Stimulated activated CD8-positive, alpha-beta memory T cell treated with anti-CD3 and anti-CD28 coated beads, Interleukin-7, amount 100 ng/mL, for 24 hours (primary cell): Measurements from ENCODE around the gene SLC5A1.
A peak's percentile ranks its signal among the peaks of the same experiment; 100 is the strongest.

ENCODE experiments used
- DNase-seq: peaks from one replicate; pipeline ENCODE4 v3.0.0-alpha.2; 2020; ENCODE audit warnings: low read depth

Gene SLC5A1

DNA sequence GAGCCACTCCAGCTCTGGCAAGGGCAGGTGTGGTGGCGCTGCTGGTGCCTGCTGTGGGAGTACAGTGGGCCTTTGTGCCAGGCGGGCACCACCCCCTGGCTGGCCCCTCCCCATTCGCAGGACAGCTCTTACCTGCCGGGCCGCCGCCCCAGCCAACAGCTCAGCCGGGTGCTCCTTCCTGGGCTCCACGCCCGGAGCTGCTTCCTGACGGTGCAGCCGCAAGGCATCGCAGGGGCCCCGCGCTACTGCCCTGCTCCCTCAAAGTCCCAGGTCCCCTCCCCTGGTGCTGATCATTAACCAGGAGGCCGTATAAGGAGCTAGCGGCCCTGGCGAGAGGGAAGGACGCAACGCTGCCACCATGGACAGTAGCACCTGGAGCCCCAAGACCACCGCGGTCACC is at the start of gene SLC5A1:
Gene SLC5A1, plus strand, starts transcription at position 338 of the 400 bp plus-strand sequence. Its CDS starts 21 bp downstream, at position 359.
- no peak for DNase-seq

DNA sequence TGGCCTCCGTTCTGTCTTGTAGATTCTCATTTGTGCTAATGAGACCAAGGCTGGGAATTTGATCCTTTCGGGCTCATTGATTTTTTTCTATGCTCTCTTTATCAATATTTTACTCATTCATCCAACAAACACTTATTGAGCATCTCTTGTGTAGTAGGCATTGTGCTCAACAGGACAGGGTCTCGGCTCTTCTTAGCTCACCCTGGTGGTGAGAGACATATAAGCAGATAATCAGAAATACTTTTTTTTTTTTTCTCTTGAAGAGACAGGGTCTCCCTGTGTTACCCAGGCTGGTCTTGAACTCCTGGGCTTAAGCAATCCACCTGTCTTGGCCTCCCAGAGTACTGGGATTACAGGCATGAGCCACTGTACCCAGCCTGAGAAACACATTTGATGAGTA is 48.0 kb upstream of the SLC5A1 start:
- DNase-seq = no peak

DNA sequence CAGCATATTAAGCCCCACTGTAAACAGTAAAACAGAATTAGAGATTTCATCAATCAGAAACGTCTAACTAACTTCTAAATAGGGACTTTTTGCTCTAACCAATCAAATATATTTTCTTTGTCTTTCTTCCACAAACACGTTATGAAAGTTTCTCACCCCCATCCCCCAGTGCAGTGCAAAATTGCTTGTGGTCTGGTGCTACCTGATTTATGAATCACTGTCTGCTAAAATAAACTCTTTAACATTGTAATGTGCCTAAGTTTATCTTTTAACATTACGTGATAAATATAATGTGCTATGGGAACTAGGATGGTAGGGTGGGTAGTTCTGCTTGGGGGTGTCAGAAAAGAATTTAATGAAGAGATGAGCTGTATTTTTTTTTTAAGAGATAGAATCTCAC is 47.3 kb upstream of the SLC5A1 start:
- DNase-seq = no peak

DNA sequence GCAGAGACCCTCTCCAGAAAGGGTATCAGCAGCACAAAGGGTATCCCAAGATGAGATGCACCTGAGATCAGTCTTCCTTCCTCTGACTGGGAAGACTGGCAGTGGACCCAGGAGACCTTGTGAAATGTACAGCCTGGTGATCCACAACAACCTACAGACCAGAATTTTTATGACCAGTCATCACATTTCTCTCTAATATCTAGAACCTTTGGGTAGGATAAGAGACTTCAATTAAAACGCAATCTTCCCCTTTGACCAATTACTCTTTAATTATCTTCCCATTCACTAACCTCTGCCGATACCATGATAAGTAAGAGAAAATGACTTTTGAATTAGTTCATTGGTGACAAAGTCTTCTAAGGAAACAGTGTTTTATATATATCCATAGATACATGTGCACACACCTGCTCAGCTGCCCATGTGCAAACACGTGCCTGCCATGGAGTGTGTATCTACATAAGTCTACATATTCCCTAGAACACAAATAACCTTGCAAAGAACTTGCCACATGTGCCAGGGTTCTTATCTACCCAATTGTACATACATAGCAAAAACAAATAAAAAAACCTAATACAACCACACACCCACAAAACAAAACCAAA is 44.2 kb upstream of the SLC5A1 start:
- DNase-seq = no peak

DNA sequence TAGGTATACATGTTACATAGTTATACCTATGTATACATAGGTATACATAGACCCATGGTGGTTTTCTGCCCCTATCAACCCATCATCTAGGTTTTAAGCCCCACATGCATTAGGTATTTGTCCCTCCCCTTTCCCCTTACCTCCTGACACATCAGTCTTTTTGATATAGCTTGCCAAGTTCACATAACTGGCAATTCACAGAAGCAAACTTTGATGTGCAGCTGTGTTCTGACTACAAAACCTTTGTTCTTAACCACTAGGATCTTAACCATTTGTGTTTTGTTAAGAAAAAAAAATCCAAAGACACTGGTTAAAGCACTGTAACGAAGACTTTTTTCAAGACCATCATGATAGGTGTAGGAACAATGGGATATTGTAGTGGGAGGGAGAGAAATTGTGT is 42.9 kb upstream of the SLC5A1 start:
- no peak for DNase-seq

DNA sequence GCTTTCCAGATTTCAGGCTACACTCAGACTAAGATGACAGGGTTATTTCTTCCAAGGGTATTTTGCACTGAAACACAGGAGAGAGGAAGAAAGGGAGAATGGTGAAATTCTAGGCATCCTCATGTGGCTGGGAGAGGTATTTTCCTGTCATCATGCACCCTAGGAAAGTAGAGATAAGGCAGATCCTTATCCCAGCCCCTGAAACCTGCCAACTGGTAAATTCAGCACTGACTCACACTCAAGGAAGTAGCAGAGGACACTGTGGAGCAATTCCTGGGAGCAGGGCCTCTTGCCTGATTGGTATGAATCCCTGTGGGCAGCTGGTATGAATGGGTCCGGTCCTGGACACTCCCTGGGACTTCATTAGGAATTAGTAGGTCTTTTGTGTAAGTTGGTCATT is 37.6 kb upstream of the SLC5A1 start:
- no peak for DNase-seq

DNA sequence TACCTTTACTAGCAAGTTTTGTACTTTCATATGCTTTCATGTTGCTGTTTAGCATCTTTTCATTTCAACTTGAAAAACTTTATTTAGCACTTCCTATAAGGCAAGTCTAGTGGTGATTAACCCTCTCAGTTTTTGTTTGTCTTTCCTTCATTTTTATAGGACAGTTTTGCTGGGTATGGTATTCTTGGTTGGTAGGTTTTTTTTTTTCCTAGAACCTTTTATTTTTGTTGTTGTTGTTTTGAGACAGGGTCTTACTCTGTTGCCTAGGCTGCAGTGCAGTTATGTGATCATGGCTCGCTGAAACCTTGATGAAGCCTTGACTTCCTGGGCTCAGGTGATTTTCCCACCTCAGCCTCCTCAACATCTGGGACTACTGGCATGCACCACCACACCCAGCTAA is 29.9 kb upstream of the SLC5A1 start:
- DNase-seq = no peak

DNA sequence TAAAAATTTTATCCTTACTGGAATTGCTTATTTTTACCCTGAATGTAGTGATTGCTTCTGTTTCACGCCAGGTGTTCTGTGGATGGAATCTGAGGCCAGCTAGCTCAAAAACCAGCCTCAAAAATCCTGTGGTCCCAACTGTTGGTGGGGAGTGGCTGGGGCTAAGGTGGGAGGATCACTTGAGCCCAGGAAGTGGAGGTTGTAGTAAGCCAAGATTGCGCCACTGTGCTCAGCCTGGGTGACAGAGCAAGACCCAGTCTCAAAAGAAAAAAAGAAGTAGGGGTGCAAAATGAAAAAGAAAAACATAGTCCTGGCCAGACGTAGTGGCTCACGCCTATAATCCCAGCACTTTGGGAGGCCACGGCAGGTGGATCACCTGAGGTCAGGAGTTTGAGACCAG is 27.0 kb upstream of the SLC5A1 start:
- no peak for DNase-seq

DNA sequence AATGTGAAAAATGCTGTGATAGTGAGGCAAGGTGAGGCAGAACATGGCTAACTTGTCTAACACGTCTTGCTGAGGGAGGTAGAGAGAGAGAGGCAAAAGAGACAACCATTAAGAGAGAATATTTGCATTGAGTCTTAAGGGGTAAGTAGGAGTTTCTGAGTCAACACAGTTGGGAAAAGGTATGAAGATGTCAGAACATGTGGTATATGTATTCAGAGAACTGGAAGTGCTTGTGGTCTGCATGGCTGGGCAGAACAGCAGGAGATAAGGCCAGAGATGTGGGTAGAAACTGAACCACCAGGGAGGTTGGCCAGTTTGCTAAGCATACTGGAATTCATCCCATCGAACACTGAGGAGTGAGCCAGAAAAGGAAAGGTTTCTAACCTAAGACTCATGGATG is 25.0 kb upstream of the SLC5A1 start:
- no peak for DNase-seq

DNA sequence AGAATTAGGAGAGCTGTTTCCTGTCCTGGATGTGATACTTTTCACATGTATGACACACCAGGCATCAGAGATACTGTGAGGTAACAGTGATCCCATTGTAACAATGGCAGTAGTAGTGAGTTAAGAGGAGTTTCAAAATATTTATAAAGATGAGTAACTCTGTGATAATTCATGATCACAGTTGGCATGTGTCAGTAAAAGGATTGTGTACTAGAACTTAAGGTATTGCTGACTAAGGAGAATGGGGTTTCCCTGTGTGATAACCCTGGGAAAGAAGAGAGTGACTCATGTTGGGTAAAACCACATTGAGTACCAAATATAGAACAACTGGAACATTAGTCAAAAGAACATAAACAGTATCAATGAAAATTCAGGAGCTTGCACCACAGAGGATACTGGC is 22.9 kb upstream of the SLC5A1 start:
- no peak for DNase-seq

DNA sequence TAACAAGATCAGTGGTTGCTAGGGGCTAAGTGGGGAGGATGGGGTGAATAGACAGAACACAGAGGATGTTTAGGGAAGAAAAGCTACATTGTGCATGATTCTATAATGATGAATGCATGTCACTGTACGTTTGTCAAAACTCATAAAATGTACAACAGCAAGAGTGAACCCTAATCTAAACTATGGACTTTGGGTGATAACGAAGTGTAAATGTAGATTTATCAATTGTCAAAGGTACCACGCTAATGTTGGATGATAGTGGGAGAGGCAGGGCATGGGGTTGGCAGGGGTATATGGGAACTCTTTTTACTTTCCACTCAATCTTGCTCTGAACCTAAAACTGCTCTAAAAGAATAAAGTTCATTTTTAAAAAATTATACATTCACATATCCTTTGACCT is 21.3 kb upstream of the SLC5A1 start:
- no peak for DNase-seq

DNA sequence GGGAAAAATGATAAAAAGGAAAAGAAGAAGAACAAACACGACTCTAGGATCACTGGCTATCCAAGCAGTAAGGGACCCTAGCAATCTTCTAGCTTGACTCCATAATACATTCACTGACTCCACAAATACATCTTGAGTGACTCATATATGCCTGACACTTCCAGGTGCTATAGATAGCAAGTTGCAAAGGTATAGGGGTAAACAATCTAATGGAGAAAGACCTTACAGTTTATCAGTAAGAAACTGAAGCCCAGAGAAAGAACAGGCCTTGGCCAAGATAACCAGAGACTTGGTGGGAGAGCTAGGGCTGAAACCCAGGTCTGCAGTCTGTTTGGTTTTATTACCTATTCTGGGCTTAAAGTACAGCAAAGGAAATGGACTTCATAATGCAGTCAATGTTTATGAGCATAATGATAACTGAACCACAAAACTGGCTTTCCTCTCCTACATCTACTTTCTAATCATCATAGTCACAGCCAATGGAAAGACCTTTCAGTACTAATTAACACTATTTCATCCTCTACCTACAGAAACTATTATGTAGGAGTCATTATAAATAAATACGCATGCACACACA is 19.7 kb upstream of the SLC5A1 start:
- no peak for DNase-seq

DNA sequence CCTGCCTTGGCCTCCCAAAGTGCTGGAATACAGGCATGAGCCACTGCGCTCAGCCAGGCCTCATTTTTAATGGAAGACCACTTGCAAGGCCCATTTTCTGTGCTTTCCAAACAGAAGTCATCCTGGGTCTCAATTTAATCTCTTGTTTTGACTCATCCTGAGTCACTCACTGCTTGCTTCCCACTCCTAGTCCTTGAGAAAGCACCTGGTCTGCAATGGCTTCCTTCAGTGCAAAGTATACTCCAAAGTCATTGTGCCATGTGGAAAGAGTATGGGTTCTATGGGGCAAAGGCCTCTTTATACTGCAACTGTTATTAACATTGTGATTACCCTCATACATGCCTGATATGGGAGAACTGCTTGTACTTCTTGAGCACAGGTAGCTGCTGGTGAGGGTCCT is 18.3 kb upstream of the SLC5A1 start:
- no peak for DNase-seq

DNA sequence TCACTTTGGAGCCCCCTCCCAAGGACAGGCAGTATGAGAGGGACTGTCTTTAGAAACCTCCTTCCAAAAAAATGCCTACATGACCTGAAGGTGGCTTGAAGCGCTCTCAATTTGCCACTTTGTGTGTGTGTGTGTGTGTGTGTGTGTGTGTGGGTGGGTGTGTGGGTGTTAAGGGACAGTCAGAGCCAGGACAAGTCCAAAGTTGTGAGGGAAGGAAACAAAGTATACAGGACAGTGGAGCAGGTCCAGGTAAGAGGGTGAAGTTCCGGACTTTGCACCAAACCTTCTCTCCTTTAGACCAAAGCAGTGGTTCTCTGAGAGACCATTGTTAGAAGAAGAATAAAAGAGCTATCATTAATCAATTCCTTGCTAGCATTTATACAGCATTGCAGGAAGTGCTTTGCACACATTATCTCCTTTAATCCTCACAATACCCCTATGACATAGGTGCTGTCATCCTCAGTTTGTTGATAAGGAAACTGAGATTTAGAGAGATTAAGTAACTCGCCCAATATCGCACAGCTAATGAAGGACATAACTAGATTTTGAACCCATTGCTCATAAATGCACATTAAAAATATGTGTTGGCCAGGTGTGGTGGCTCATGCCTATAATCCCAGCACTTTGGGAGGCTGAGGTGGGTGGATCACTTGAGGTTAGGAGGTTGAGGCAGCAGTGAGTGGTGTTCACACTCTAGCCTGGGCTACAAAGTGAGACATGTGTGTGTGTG is 12.4 kb upstream of the SLC5A1 start:
- no peak for DNase-seq

DNA sequence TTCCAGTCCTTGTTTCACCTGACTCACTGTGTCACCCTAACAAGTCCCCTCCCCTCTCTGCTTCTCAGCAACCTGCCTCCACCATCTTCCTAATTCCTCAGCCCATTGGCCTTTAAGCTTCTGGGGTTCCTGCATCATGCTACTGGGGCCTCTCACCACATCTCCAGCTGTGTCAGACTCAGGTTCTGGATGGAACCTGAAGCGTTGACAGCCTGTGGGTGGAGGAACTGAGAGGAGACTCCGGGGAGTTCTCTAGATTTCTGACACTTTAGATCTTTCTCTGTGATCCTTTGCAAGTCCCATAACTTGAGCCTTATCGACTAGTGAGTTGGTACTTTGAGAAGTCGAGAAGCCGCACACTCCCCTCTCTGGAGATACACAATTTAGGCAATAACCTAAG is 11.6 kb upstream of the SLC5A1 start:
- no peak for DNase-seq

DNA sequence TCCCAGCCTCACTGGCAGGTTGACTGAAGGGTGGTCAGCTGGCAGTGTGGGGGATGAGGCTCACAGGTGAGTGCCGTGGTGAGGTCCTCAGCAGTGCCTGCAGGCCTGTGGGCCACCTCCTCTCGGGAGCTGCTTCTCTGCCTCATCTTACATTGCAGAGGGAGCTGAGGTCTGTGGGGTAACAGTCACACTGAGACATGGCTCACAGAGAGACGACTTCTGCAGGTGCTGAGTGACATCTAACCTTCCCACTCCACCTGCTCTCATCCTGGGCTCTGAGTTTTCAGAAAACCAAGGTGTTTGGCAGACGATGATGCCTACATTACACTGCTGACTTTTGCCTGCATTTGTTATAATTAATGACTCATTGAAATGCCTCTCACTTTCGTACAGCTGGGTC is 8.8 kb upstream of the SLC5A1 start:
- no peak for DNase-seq

DNA sequence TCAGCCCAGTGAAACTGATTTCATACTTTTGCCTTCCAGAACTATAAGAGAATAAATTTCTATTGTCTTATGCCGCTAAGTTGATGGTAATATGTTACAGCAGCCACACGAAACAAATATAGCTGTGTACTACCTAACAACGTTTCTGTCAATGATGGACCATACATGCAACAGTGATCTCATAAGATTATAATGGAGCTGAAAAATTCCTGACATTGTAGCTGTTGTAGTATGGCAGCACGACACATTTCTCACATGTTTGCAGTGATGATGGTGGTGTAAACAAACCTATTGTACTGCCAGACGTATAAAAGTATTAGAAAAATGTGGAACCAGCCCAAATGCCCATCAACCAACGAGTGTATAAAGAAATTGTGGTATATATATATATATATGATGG is 5.8 kb upstream of the SLC5A1 start:
- DNase-seq = no peak

DNA sequence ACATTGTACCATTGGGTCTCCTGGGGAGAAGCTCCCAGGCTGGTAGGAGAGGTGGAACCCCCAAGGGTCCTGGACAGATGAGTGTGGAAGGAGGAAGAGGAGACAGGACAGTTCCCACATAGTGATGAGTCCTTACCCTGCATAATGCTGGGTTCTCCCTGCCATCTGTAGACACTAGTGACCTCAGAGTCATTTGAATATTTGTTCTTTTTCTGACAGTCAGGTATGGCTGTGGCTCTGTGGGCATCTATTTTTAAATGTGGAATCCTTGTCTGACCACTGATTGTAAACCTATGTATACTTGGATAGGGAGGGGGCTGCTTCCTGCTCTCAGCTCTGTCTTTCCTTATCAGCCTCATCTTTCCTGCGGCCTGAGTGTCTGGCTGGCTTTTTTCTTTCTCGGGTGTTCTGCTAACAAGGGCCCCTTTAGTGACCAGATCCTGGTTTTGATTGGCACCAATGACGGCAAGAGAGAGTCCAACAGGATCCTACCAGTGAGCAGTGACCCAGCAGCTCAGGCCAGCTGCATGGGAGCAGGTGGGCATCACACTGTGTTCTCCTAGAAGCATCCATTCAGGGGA is 2.6 kb upstream of the SLC5A1 start:
- no peak for DNase-seq

DNA sequence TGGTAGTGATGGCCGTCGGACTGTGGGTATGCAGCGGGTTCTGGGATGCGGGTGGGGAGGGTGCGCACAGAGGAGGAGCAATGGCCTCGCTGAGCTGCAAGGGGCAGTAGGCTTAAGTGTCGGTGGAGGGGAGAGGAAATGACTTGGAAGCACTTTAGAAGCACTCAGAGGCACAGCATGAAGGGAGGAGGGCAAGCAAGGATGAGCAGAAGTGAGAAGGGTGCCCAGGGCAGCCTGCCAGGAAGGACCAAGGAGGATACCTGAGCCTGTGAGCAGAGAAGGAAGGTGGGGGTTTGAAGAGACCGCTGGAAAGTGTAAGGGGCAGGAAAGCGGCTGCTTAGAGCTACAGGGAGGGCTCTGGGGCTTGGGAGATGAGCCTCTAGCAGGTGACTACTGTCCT is 330 bp downstream of the SLC5A1 start:
- DNase-seq = no peak

DNA sequence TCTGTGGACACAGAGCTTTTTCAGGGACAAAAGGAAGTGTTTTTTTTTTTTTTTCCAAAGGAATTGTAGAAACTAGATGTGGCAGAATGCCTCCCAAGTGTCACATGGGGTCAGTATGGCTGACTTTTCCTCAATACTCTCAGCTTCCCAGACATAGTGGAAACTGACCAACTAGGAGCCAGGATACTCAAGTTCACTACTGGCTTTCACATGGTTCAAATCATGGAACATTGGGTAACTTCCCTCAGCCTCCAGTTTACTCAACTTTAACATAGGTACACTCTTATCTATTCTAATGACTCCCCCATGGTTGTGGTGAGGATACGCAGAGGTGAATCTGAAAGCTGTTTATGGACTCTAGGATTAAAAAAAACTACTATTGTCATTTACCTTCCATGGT is 1.4 kb downstream of the SLC5A1 start:
- no peak for DNase-seq

DNA sequence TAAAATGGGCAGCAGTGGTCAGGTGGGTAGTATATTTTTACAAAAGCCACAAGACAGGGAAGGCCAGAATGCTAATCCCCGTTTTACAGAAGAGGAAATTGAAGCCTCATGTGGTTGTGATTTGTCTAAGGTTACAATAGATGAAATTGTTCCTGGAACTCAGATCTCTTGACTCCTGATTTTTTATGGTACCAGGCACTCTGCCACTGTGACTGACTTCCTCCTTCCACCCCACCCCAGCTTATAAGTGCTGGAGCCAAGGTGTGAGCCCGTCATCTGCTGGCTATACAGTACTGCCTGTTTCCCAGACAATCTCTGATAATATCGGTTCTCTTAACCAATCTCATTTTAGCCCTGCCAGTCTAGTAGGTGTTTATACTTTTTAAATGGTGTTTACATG is 1.9 kb downstream of the SLC5A1 start:
- DNase-seq = no peak

DNA sequence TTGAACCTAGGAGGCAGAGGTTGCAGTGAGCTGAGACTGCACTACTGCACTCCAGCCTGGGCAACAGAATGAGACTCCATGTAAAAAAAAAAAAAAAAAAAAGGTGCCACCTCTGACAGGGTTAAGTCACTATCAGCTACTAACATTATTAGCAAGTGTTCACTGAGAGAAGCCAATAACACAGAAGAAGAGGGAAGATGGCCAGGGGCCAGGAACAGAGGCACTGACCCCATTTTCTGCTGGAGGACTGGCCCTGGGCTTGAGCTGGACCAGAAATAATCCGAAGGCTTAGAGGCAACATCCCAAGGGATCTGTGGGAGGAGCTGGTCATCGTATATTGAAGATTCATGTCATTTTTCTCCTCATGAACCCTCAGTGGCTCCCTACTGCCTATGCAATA is 5.0 kb downstream of the SLC5A1 start:
- no peak for DNase-seq

DNA sequence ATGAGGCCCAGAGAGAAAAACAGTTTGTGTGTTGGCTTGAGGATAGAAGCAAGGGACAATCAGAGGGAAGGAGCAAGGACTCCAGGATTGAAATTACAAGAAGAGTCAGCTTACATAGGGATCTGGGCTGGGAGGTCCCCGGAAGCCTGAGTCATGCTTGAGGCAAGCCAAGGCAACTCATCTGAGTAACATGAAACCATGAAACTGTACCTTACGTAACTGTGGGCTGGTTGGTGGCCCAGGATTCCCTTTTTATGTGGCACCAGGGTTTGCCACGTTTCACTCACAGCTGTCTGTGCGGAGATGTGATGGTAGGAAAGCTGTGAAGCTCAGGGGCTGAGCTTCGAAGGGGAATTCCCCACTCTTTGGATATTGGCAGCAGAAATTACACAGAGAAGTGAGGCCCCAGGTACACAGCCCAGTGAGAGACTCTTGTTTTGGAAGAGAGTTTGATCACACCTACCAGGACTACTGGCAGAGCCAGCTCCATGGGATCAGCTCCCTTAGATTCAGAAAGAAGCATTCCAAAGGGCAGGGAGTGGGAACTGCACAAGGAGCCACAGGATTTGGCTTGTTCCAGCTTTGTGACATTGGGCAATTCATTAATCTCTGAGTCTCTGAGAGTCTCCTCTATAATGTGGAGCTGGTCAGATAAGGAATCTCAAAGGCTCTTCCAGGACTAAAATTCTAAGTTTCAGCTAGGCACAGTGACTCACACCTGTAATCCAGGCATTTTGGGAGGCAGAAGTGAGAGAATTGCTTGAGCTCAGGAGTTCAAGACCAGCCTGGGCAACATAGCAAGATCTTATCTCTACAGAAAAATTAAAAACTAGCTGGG is 7.8 kb downstream of the SLC5A1 start:
- peak; percentile 27 for DNase-seq
